ENCODE measurements around the gene SLC4A4.

The SLC4A4 gene

DNA sequence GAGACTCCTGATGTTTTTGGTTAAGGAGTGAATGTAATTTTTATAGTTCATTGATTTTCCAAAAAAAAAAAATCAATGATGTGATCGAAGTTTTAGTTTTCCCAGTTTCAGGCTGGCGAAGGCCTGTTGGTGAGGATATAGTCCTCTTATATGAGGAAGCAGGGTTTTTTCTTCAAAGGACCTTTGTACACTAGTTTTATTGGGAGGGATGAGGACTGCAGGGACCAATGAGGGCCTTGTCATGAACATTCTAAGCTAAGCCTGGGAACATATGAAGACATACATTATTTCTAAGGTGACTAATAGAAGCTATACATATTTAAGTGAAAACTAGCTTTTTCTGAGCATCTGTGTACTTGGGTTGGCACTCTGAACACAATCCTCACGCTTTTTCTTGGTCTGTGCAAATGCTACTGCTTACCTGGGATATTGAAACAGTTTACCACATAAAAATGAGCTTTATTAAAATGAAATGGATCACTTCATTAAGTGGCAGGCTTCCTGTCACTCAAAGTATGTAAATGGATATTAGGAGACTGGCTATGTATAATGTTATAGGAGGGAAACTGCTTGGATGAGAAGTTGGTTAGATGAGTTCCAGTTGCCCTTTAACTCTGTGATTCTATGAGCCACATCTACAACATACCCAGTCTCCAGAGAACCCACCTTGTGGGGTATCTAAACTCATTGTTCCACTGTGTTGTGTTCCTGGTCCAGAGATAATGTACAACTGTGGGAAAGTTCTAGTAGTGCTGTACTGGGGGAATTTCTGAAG lies 43.5 kb downstream of the SLC4A4 start:
- TF ChIP-seq CTCF (conservative IDR thresholded peaks at IDR 0.05; ENCODE audit: low read depth, low read length) = no peak
- H3K4me2 ChIP-seq = no peak overlapping the region
- no peak overlapping the region for H3K9ac ChIP-seq
- H3K79me2 ChIP-seq (ENCODE audit: insufficient read depth, low read depth) = no peaks in the 10 kb centered on the region
- H3K4me1 ChIP-seq (ENCODE audit: low read depth, poor library complexity, severe bottlenecking) = no peaks in the 10 kb centered on the region
- no peak overlapping the region for H3K27ac ChIP-seq
- no peak overlapping the region for H3K4me3 ChIP-seq (IDR thresholded peaks at IDR 0.05; ENCODE audit: insufficient read depth, low read depth, low read length)
- H4K20me1 ChIP-seq (ENCODE audit: insufficient read depth) = no peaks in the 10 kb centered on the region
- no peaks in the 10 kb centered on the region for H3K36me3 ChIP-seq (ENCODE audit: insufficient read depth)
- no peak overlapping the region for H2AFZ ChIP-seq (ENCODE audit: low read depth)
- no peaks in the 10 kb centered on the region for H3K27me3 ChIP-seq (ENCODE audit: insufficient read depth, low read depth)

DNA sequence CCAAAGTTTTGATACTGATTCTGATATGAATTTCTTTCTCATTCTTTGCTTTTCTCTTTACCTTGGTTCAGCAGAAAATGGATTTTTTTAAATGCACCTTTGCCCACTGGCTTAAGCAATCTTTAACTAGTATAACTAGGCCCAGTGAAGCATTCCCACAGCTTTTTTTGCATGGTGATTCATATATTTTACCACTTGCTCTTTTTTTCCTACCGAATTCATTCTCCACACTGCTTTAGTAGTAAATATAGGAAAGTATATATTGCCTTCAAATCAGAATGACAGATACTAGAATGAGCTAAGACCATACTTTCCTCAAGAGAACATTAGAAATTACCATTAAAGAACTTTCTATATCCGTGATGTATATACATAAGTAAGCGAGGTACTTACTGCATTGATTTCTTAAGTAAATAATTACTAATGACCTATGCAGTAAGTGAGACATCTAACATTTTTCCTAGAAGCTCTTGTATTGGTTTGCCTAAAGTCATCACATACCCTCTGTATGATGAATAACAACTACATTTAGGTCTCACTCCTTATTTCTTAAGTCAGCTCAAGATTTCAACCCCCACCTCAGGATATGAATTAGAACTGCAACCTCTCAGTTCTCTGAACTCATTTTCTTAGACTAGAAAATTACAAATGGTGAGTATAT lies 44.2 kb downstream of the SLC4A4 start:
- H4K20me1 ChIP-seq (ENCODE audit: insufficient read depth) = no peaks in the 10 kb centered on the region
- no peak overlapping the region for H3K27ac ChIP-seq
- H3K4me1 ChIP-seq (ENCODE audit: low read depth, poor library complexity, severe bottlenecking) = no peaks in the 10 kb centered on the region
- H3K4me3 ChIP-seq (IDR thresholded peaks at IDR 0.05; ENCODE audit: insufficient read depth, low read depth, low read length) = no peak overlapping the region
- no peak overlapping the region for H3K9ac ChIP-seq
- H3K4me2 ChIP-seq = no peak overlapping the region
- no peaks in the 10 kb centered on the region for H3K79me2 ChIP-seq (ENCODE audit: insufficient read depth, low read depth)
- no peaks in the 10 kb centered on the region for H3K36me3 ChIP-seq (ENCODE audit: insufficient read depth)
- no peaks in the 10 kb centered on the region for H3K27me3 ChIP-seq (ENCODE audit: insufficient read depth, low read depth)
- TF ChIP-seq CTCF (conservative IDR thresholded peaks at IDR 0.05; ENCODE audit: low read depth, low read length) = no peak
- H2AFZ ChIP-seq (ENCODE audit: low read depth) = no peak overlapping the region

- no peak for TF ChIP-seq CTCF (conservative IDR thresholded peaks at IDR 0.05; ENCODE audit: low read depth, low read length)
- Histone ChIP-seq H2AFZ (ENCODE audit: low read depth) (no peak overlapping the region), H3K27me3 (ENCODE audit: insufficient read depth, low read depth) (no peaks in the 10 kb centered on the region), H3K4me2 (no peak overlapping the region), H3K9ac (no peak overlapping the region), H4K20me1 (ENCODE audit: insufficient read depth) (no peaks in the 10 kb centered on the region), H3K4me1 (ENCODE audit: low read depth, poor library complexity, severe bottlenecking) (no peaks in the 10 kb centered on the region), H3K36me3 (ENCODE audit: insufficient read depth) (no peaks in the 10 kb centered on the region), H3K27ac (no peak overlapping the region), H3K79me2 (ENCODE audit: insufficient read depth, low read depth) (no peaks in the 10 kb centered on the region), H3K4me3 (IDR thresholded peaks at IDR 0.05; ENCODE audit: insufficient read depth, low read depth, low read length) (no peak overlapping the region)
Measured at GRCh38 chr4:71383984-71384383, 45.2 kb downstream of the SLC4A4 start.

DNA sequence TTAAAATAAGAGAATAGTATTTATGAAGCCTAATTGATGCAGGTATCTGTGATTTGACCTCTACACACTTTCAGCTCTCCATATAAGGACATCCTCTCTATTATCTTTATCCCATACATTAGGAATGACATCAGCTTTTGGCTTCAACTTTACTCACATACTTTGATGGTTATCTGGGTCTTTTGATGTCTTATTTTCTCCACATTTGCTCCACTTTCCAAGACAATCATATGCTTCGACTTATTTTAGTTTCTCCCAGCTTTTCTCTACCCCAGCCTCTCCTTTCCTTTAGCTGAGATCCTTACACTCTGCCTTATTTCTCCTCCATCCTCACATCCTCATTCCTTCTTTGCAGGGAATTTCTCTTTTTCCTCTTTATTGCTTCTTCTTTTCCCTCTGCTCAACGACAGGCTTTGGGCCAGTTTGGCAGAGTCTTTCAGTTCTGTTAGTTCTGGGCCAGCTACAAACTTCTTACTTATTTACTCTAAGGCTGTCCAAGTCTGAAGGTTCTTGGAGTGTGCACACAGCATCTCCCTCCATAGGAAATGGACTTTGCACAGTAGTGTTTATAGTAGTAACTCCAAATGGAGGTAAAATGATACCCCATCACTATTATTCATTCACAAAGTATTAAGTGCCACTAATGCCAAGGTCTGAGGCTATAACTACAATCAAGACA lies 50.5 kb downstream of the SLC4A4 start:
- Histone ChIP-seq H2AFZ (ENCODE audit: low read depth) (no peak overlapping the region), H3K9ac (no peak overlapping the region), H4K20me1 (ENCODE audit: insufficient read depth) (no peaks in the 10 kb centered on the region), H3K36me3 (ENCODE audit: insufficient read depth) (no peaks in the 10 kb centered on the region), H3K4me3 (IDR thresholded peaks at IDR 0.05; ENCODE audit: insufficient read depth, low read depth, low read length) (no peak overlapping the region), H3K79me2 (ENCODE audit: insufficient read depth, low read depth) (no peaks in the 10 kb centered on the region), H3K27ac (no peak overlapping the region), H3K4me1 (ENCODE audit: low read depth, poor library complexity, severe bottlenecking) (no peaks in the 10 kb centered on the region), H3K4me2 (no peak overlapping the region), H3K27me3 (ENCODE audit: insufficient read depth, low read depth) (no peaks in the 10 kb centered on the region)
- no peak for TF ChIP-seq CTCF (conservative IDR thresholded peaks at IDR 0.05; ENCODE audit: low read depth, low read length)

Measured in KMS-11 (cell line).